HEK293T (cell line): Measurements from ENCODE around the gene XAGE2.

Source experiments
- CTCF ChIA-PET: fragments of 350-600 bp; formaldehyde crosslinking; extraction: SDS; loops from one replicate; lab custom pipeline; 2021; ENCODE audit warnings: antibody characterized with exemption, inconsistent platforms; lab: Yijun Ruan, JAX
- POLR2A ChIA-PET: fragments of 350-600 bp; formaldehyde crosslinking; extraction: SDS; loops from one replicate; lab custom pipeline; 2020; ENCODE audit warnings: antibody characterized with exemption, inconsistent platforms; lab: Yijun Ruan, JAX
- DNase-seq: peaks from one replicate; pipeline ENCODE4 v3.0.0; 2012; ENCODE audit warnings: mixed read lengths; ENCODE audit errors: extremely low spot score
- ARNT ChIP-seq: fragments of 450-650 bp; IDR thresholded peaks from 2 replicates; pipeline ENCODE4 v1.6.1; 2017; ENCODE audit warnings: mild to moderate bottlenecking
- BHLHE40 ChIP-seq: fragments of 450-650 bp; IDR thresholded peaks from 2 replicates; pipeline ENCODE4 v1.6.1; 2016; ENCODE audit warnings: mild to moderate bottlenecking, moderate library complexity, borderline replicate concordance
- CTBP1 ChIP-seq: fragments of 450-650 bp; IDR thresholded peaks from 2 replicates; pipeline ENCODE4 v1.6.1; 2016; ENCODE audit warnings: borderline replicate concordance
- ELF4 ChIP-seq: fragments of 450-650 bp; IDR thresholded peaks from 2 replicates; pipeline ENCODE4 v1.6.1; 2017; ENCODE audit warnings: antibody characterized with exemption
- FOXA1 ChIP-seq: fragments of 450-650 bp; IDR thresholded peaks from 2 replicates; pipeline ENCODE4 v1.6.1; 2016; ENCODE audit warnings: mild to moderate bottlenecking
- FOXK2 ChIP-seq: fragments of 450-650 bp; IDR thresholded peaks from 2 replicates; pipeline ENCODE4 v1.6.1; 2016; ENCODE audit warnings: mild to moderate bottlenecking
- FOXM1 ChIP-seq: fragments of 450-650 bp; IDR thresholded peaks from 2 replicates; pipeline ENCODE4 v1.6.1; 2017; ENCODE audit warnings: mild to moderate bottlenecking, borderline replicate concordance
- HDGF ChIP-seq: fragments of 450-650 bp; IDR thresholded peaks from 2 replicates; pipeline ENCODE4 v1.6.1; 2017; ENCODE audit warnings: antibody characterized with exemption, borderline replicate concordance
- L3MBTL2 ChIP-seq: fragments of 450-650 bp; conservative IDR thresholded peaks from 2 replicates; pipeline ENCODE4 v1.6.1; 2016; ENCODE audit warnings: mild to moderate bottlenecking
- LEF1 ChIP-seq: fragments of 450-650 bp; IDR thresholded peaks from 2 replicates; pipeline ENCODE4 v1.6.1; 2017; ENCODE audit warnings: mild to moderate bottlenecking, borderline replicate concordance
- NFRKB ChIP-seq: fragments of 450-650 bp; IDR thresholded peaks from 2 replicates; pipeline ENCODE4 v1.6.1; 2016; ENCODE audit warnings: mild to moderate bottlenecking, moderate library complexity
- PKNOX1 ChIP-seq: fragments of 450-650 bp; IDR thresholded peaks from 2 replicates; pipeline ENCODE4 v1.6.1; 2016
- SP1 ChIP-seq: fragments of 450-650 bp; IDR thresholded peaks from 2 replicates; pipeline ENCODE4 v1.6.1; 2017
- SUZ12 ChIP-seq: fragments of 450-650 bp; IDR thresholded peaks from 2 replicates; pipeline ENCODE4 v1.6.1; 2016; ENCODE audit warnings: mild to moderate bottlenecking
- TARDBP ChIP-seq: fragments of 450-650 bp; IDR thresholded peaks from 2 replicates; pipeline ENCODE4 v1.6.1; 2016
- ZNF384 ChIP-seq: fragments of 450-650 bp; IDR thresholded peaks from 2 replicates; pipeline ENCODE4 v1.6.1; 2016

The XAGE2 gene

DNA sequence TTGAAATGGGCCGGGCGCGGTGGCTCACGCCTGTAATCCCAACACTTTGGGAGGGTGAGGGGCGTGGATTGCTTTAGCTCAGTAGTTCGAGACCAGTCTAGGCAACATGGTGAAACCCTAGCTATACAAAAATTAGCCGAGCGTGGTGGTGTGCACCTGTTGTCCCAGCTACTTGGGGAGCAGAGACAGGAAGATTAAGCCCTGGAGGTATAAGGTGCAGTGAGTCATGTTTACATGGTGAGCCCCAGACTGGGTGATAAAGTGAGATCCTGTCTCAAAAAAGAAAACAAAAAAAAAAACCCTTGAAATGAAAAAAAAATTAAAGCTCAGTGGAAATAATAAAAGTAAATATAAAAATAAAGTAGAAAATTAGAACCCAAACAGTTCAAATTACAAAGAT is 6.9 kb upstream of the XAGE2 start:
- ChIA-PET POLR2A (no interaction called here), CTCF (no interaction called here)
- TF ChIP-seq SUZ12 (no peak), FOXM1 (no peak), PKNOX1 (no peak), HDGF (no peak), CTBP1 (no peak), FOXA1 (no peak), SP1 (no peak), BHLHE40 (no peak), L3MBTL2 (no peak), ZNF384 (no peak), NFRKB (no peak)
- no peak for DNase-seq

- TF ChIP-seq PKNOX1 (no peak), NFRKB (no peak), BHLHE40 (no peak), LEF1 (no peak), FOXA1 (no peak), SUZ12 (no peak), CTBP1 (no peak), HDGF (no peak), ELF4 (no peak)
- DNase-seq = peak; percentile 17
- CTCF ChIA-PET = interaction anchor here (0.6 kb wide), 1 partner anchor 42 kb away, joined by 3 read pairs; no protein-coding TSS in a partner anchor
- POLR2A ChIA-PET = no interaction called here
These were observed 5.5 kb upstream of the XAGE2 start for GRCh38 chrX:52363247-52363883.

DNA sequence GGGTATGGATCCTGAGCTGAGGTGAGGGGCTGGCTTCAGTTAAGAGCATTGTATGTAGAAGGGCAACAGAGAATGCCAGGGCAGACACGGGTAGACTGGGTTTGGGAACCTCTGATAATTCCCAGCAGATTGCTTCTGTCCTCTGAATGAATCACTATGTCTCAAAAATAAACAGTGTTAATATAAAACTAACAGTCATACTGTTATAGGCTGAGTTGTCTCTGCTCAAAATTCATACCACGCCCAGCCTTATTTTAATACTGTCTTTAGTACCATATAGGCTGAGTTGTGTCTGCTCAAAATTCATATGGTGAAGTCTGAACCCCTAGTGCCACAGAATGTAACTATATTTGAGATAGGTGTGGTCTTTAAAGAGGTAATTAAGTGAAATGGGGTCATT is 10.0 kb downstream of the XAGE2 start:
- TF ChIP-seq FOXA1 (no peak), L3MBTL2 (no peak), HDGF (no peak), LEF1 (no peak), SUZ12 (no peak), SP1 (no peak), ZNF384 (no peak)
- POLR2A ChIA-PET = no interaction called here
- no peak for DNase-seq
- CTCF ChIA-PET = no interaction called here

DNA sequence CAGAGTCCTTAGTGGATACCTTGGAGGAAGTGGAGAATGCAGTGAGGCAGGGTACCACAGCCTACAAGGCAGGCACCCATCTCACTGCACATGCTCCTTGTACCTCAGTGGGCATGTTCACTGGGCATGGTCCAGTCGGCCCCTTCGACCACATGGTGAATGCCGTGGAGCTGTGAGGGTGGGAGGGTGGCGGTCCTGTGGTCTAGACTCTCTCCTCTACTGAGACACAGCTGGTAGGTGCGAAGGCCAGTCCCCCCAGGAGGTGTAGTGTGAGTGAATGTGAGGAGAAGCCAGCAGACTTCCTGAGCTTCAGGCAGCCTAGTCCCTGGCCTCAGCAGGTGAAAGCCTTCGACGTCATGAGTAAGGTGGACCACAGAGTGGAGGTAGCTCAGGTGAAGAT is 12.2 kb downstream of the XAGE2 start:
- DNase-seq = no peak
- POLR2A ChIA-PET = no interaction called here
- CTCF ChIA-PET = no interaction called here
- TF ChIP-seq SP1 (no peak), L3MBTL2 (no peak), SUZ12 (no peak), CTBP1 (no peak), TARDBP (no peak), FOXK2 (no peak), NFRKB (no peak), FOXM1 (no peak), LEF1 (no peak), ELF4 (no peak), ARNT (no peak), BHLHE40 (no peak), ZNF384 (no peak), HDGF (no peak), FOXA1 (no peak), PKNOX1 (no peak)

- ChIA-PET CTCF (no interaction called here), POLR2A (interaction anchor here (0.6 kb wide), 1 partner anchor 592 kb away, joined by 3 read pairs; no protein-coding TSS in a partner anchor)
- TF ChIP-seq ZNF384 (no peak), ELF4 (no peak), FOXM1 (no peak), FOXA1 (no peak), L3MBTL2 (no peak), HDGF (no peak), NFRKB (no peak), SP1 (no peak), LEF1 (no peak), CTBP1 (no peak), SUZ12 (no peak), PKNOX1 (no peak), TARDBP (no peak), ARNT (no peak), FOXK2 (no peak)
- DNase-seq = no peak
These were observed 41.9 kb downstream of the XAGE2 start for GRCh38 chrX:52410439-52411394.
